Medulla oblongata (tissue), 1 donor: ENCODE results near the gene BBS12.
"Not testable (repeated sequence)": the region's sequence is repeated elsewhere in the genome, so short reads cannot be mapped to it uniquely, and the experiment has no call there.

ENCODE experiments used
- DNase-seq: peaks from one replicate; pipeline ENCODE4 v3.0.0-alpha.2; 2015; ENCODE audit errors: extremely low spot score

BBS12 gene

DNA sequence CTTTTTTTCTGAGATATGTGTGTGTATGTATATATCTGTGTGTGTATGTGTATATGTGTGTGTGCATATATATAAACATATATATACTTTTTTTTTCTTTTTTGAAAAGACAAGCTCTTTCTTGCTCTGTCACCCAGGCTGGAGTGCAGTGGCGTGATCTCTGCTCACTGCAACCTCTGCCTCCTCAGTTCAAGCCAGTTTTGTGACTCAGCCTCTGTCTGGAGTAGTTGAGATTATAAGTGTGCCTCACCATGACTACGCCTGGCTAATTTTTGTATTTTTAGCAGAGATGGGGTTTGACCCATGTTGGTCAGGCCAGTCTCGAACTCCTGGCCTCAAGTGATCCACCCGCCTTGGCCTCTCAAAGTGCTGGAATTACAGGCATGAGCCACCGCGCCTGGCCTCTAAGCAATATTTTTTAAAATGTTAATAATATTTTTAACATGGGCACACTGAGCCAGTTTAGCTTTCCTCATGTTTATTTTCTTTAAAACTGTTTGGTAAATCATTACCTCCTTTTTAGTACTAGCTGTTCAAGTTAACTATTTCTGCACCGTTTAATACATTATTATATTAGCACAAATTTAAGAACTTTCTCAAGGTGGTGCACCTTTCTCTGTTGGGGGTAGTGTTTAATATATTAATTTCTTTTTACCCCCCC is 33.3 kb downstream of the BBS12 start:
- no peak for DNase-seq

DNA sequence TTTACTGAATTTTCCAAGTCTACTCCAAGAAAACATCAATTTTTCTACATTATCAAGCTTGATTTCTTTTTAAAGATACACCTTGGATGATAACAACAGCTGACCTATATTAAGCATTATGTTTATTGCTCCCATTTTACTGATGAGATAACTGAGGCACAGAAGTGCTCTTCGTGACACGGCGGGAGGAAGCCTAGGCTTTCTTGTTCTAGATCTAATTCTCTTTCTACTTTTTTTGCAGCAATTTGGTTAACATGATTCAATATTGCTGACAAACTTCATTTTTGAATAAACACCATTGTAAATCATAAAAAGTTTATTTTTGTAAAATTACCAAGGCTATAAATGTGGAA is 33.8 kb downstream of the BBS12 start:
- no peak for DNase-seq

DNA sequence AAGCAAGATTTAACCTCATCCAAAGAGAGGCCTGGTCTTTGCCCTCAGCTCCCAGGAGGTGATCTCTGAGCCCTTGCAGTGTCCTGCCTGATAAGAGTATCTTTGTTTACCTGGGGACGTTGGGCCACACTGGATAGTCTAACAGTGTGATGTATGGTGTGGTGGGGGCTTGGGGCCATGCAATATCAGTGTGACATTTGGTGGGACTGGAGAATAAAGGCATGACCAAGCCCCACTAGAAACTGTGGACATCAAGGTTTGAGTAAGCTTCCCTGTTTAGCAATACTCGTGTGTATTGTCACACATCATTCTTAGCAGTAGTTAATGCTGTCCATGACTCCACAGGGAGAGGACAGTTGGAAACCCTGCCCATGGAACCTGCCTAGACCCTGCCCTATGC is 34.4 kb downstream of the BBS12 start:
- no peak for DNase-seq

DNA sequence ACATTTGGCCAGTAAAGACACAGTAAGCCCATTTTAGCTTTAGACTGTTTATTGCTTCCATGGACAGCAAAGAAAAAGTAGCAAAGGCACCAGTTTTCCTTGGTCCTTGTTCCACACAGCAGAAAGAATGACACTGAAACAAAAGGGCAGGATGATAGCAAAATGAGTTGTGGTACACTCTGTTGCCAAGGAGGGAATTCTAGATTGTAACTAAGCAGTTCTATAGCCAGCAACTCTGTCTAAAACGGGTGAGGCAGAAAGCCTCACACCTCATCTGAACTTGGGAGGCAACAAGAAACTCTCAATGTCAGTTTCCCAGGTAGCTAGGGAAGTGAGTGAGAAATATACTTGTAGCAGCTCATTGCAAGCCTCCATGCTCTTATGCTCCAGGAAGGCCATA is 39.2 kb downstream of the BBS12 start:
- no peak for DNase-seq

DNA sequence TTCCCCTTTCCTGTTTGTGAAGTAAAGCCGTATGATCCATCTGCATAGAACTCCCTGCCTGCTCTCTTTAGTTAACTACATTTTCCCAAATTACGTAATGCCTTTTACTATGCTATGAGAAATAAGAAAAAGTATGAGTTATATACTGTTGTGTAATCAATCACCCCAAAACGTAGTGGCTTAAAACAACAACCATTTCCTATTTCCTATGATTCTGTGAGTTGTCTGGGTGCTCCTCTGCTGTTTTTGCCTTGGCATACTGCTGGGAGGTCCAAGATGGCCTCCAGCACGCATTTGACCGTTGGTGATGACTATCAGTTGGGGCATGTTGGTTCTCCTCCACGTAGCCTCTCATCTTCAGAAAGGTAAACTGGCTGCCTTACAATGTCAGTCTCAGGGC is 39.8 kb downstream of the BBS12 start:
- DNase-seq: no peak

DNA sequence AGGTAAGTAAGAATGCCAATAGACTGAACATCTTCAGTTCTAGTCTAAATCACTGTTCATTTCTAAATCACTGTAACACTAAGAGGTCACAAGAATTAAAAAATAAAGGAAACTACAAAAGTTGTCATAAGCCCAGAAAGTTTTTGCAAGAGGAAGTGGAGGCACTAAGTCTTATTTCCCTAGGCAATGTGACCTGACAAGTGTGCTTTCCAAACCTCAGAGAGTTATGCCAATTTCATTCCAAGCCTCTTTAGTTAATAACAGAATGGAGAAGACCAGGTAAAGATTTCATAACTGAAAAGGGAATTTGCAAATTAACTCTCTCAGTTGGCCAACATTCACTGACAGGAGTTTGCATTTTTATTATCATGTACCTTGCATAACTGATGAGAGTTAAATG is 40.5 kb downstream of the BBS12 start:
- no peak for DNase-seq

DNA sequence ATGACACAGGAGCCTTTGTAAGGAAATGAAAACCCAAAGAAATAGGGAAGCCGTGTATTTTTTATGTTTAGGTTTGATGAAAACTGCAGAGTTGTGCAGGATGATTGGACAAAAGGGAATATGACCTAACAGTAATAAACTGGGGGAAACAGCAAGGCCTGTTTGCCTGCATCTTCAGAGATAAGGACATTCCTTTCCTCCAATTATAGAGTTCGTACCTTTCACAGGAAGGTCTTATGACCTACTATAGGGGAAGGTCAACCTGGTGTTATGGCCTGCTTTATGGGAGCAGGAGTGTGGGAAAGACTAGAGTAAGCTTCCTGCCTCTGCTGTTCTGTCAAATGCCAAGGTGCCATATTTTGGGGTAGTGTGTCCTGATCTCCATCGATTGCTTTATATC is 42.5 kb downstream of the BBS12 start:
- DNase-seq: no peak

DNA sequence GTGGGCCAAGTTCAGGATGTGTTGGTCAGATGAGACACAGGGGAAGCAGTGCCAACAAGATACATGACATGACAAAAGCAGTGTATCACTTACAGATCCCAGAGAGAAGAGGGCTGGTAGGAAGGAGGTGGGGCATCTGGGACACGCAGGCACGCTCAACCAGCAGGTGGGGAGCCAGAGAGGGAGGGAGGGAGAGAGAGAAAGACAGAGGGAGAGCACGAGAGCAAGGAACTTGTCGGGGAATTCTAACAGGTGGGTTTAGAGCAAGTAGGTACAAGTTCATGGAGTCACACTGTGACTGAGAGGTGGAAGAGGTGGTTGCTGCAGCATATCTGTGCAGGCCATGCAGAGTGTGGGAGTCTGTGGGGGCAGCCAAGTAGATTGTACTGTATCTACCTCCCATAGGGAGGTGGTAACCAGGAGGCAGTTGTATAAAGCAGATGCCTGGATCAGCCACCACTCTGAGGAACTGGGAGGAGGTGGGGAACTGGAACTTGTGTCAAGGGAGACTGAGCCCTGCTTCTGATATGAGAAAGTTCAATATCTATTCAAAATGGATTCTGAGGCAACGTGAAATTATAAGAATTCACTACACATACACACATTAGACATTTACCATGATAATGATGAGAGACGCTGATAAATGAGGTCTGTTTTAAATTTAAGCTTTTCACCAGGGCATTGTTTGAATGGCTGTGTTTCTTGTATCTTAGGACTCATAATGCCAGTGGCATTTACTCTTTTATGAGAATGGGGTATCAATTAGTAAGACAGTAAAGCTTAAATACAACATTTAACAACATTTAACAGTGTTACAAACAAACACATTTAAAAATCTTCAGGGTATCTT is 43.7 kb downstream of the BBS12 start:
- DNase-seq: no peak

DNA sequence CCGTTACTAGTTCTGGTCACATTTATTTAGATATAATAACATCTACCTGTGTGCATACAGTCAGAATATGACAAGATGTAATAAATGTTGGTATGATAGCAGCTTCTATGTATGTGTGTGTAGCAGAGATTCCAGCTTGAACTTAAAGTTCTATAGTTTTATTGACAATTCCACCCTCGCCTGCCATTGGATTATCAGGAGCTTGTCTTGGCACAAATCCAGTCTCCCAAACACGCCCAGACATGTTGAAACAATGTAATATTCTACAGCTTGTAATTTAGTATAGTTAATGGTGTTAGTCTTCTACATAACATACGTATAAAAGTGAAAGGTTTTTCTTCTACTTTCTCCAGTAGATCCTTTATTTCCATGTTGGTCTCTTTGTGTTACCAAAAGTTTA is 44.4 kb downstream of the BBS12 start:
- no peak for DNase-seq

DNA sequence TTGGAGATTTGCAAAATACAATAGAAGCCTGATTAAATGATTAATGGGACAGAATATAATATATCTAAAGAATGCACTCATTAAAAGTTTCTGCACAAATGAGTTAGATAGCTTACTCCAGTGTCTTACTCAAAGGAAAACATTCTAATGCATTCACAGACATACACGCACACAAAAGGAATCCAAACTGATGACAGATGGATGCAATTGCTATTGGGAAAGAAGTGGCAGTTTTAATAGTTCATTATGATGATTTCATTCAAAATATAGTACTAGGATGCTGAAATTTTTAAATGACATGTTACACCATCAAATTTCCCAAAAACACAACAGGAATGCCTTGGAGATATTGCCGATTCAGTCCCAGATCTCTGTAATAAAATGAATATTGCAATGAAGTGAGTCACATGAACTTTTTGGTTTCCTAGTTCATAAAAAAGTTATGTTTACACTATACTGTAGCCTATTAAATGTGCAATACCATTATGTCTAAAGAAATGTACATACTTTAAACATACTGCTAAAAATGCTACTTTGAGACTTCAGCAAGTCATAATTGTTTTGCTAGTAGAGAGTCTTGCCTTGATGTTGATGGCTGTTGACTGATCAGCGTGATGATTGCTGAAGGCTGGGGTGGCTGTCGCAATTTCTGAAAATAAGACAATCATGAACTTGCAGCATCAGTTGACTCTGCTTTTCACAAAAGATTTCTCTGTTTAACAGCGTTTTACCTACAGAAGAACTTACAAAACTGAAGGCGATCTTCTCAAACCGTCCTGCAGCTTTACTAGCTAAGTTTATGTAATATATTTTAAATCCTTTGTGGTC is 45.6 kb downstream of the BBS12 start:
- DNase-seq: no peak

DNA sequence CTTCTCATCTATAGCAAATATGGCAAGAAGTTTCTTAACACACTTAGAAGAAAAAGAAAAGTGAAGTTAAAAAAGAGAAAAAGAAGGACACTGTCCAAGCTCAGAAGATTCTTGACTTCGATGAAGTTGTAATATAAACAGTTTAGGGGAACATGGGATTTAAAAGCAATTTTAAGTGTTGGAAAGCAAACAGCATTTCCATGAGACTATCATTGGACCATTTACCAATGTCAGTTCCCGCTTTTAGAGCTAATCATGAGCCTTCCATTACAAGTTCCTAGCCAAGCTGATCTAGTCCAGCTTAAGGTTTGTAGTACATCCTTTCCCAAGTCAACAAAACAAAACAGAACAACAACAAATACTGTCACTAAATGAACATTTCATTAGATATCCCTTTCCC is 49.0 kb downstream of the BBS12 start:
- no peak for DNase-seq

DNA sequence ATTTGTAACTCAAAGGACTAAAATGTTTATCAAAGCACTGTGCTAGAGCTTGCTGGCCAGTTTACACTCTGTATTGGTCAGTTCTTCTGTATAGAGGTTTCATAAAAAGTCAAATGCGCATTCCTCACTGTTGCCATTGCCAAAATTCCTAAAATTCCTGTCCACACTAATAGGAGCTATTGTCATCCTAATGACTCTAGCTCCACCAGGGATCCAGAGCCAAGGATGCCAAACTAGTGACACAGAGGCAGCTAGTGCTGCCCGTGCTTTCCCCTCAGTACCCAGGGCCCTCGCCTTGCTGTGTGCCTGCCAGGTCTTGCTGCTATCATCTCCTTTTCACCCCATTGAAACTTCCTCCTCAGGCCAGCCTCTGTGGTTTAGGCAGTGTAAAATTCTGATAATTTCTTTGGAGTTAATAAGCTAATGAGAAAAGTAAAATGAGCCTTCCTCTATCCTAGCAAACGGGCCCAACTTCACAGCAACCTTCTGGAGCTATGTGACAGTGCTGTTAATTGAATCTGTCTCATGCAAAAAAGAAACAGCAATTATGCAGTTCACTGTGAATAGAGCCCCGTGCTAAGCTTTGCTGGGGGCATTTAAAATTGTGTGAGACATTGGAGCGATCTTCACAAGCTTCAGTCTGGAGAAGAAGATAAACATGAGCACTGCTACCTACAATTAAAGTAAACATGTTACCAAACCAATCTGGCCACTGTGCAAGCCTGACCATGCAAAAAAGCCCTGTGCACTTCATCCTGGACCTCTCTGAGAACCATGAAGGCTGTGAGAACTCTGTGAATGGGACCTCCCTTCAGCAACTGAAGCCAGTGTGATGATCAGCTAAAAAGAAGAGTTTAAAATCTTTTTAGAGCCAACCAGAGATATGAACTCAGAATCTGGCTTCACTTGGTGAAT is 51.1 kb downstream of the BBS12 start:
- DNase-seq: peak; percentile 16

DNA sequence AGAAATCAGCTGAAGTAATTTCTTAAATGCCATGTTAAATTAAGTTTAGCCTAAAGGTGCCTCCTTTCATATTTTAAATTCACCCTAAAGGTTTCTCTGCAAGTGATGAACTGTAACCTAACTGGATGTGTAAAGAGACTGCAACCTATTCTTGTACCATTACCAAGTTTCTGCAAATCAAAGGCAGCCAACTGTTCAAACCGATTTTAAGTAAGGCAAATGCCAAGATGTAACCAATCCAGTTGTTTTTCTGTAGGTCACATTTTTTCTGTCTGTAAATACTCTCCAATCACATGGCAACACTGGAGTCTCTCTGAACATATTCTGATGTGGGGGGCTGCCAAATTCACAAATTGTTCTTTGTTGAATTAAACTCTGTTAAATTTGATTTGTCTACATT is 51.8 kb downstream of the BBS12 start:
- no peak for DNase-seq

DNA sequence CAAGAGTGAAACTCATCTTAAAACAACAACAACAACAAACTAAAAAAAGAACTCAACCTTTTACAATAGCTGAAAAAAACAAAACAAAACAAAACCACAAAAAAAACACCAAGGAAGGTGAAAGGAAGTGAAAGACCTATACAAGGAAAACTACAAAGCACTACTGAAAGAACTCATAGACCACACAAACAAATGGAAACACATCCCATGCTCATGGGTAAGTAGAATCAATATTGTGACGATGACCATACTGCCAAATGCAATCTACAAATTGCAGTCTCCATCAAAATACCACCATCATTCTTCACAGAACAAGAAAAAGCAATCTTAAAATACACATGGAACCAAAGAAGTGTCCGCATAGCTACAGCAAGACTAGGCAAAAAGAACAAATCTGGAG is 52.6 kb downstream of the BBS12 start:
- no peak for DNase-seq

DNA sequence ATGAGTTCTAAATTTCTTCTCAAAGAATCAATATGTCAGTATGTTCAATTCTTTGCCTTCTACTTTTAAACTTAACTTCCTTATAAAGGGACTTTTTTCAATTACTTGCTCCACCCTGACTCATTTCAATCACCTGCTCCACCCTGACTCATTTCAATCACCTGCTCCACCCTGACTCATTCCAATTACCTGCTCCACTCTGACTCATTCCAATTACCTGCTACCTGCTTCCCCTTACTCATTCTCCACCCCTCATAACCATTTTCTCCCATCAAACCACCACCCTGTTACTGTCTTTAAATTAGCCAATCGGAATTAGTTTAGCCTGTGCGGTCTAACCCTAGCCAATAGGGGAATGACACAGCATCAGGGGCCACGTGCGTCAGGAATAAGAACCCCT is 53.8 kb downstream of the BBS12 start:
- DNase-seq: not testable (repeated sequence)

DNA sequence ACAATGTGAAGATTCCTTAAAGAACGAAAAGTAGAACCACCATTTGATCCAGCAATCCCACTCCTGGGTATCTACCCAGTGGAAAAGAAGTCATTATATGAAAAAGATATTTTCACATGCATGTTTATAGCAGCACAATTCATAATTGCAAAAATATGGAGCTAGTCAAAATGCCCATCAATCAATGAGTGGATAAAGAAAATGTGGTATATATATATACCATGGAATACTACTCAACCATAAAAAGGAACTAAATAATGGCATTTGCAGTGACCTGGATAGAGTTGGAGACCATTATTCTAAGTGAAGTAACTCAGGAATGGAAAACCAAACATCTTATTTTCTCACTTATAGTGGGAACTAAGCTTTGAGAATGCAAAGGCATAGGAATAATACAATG is 54.4 kb downstream of the BBS12 start:
- not testable (repeated sequence) for DNase-seq

DNA sequence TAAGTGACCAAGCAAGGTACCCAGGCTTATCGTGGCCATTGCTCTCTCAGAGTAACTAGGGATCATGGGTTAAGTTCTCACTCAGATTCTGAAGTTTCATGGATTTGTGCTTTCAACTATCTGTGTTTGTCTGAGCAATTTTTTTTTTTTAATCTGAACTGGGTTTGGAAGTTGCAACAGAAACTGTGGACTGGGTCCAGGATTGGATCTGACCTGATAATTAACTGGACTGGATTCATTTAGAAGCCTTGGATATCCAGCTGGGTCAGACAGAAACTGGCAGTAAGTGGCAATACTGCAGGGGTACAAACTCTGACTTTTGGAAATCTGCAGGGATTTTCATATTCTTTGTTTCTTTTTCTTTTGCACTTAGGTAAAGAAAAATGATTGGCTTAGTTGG is 55.4 kb downstream of the BBS12 start:
- no peak for DNase-seq

DNA sequence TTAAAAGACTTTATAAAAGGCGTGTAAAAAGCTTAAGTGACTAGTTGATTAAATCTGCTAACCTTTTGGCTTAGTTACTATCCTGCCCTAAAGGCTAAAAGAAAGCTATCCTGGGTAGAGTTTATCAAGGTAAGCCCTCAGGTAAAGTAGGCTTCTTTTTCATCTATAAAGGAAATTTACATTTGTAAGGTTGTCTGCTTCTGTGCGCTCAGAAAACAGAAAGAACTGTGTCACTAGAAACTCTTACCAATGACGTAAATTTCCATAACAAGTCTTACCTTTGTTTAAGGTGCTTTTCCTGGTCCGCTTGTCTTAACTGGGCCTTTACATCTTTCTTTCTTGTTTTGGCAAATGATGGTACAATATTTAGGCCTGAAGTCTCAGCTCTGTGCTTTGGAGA is 56.4 kb downstream of the BBS12 start:
- no peak for DNase-seq

DNA sequence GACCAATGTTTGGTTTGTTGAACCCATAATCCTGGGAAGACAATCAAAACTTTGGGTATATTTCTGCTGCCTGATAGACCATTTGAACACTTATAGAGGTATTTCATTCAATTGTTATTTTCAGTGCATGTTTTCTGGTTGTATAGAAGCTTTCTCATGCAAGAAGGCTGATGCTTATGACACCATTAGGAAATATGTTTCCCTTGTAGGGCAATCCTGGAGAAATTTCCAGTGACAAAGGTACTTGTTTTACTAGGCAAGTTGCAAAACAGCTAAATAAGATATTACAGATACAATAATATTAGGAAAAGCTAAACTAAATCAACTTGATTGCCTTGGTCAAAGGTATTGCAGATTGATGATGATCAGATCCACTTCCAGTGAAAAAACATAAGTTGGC is 61.3 kb downstream of the BBS12 start:
- no peak for DNase-seq
